ENCODE results near the gene SLAMF6.
A peak's percentile ranks its signal among the peaks of the same experiment; 100 is the strongest.
"Not testable (repeated sequence)": the region's sequence is repeated elsewhere in the genome, so short reads cannot be mapped to it uniquely, and the experiment has no call there.

Gene SLAMF6

GRCh38 chr1:160522622-160523345, at the start of gene SLAMF6:
Gene SLAMF6 (minus strand): TSS chr1:160523255. CDS start chr1:160523192, 63 bp downstream.
- peak; percentile 11 for DNase-seq

- DNase-seq = no peak
Observed at GRCh38 chr1:160570840-160571239, 47.8 kb upstream of the SLAMF6 start.

GRCh38 chr1:160569806-160570205, 46.8 kb upstream of the SLAMF6 start:
- no peak for DNase-seq

- DNase-seq = peak; percentile 58
Observed at GRCh38 chr1:160567858-160568682, 45.0 kb upstream of the SLAMF6 start.

GRCh38 chr1:160567341-160567740, 44.3 kb upstream of the SLAMF6 start:
- no peak for DNase-seq

GRCh38 chr1:160565564-160565963, 42.5 kb upstream of the SLAMF6 start:
- DNase-seq = no peak

- DNase-seq = not testable (repeated sequence)
Observed at GRCh38 chr1:160563230-160563629, 40.2 kb upstream of the SLAMF6 start.

GRCh38 chr1:160562745-160563144, 39.7 kb upstream of the SLAMF6 start:
- DNase-seq = not testable (repeated sequence)

- no peak for DNase-seq
Observed at GRCh38 chr1:160560806-160561205, 37.8 kb upstream of the SLAMF6 start.

- DNase-seq = no peak
Observed at GRCh38 chr1:160560045-160560705, 37.1 kb upstream of the SLAMF6 start.

GRCh38 chr1:160559437-160559836, 36.4 kb upstream of the SLAMF6 start:
- DNase-seq = not testable (repeated sequence)

- no peak for DNase-seq
Observed at GRCh38 chr1:160558660-160559380, 35.8 kb upstream of the SLAMF6 start.

- DNase-seq = no peak
Observed at GRCh38 chr1:160553778-160554177, 30.7 kb upstream of the SLAMF6 start.

GRCh38 chr1:160552425-160552824, 29.4 kb upstream of the SLAMF6 start:
- no peak for DNase-seq

GRCh38 chr1:160550572-160551034, 27.5 kb upstream of the SLAMF6 start:
- DNase-seq = peak; percentile 45

GRCh38 chr1:160549665-160550006, 26.6 kb upstream of the SLAMF6 start:
- DNase-seq = no peak

GRCh38 chr1:160548960-160549664, 26.1 kb upstream of the SLAMF6 start:
- DNase-seq = peak; percentile 19

GRCh38 chr1:160548183-160548582, 25.1 kb upstream of the SLAMF6 start:
- DNase-seq = no peak

GRCh38 chr1:160547422-160547821, 24.4 kb upstream of the SLAMF6 start:
- DNase-seq = no peak

- peak; percentile 31 for DNase-seq
Observed at GRCh38 chr1:160546942-160547341, 23.9 kb upstream of the SLAMF6 start.

- no peak for DNase-seq
Observed at GRCh38 chr1:160544647-160545046, 21.6 kb upstream of the SLAMF6 start.

- DNase-seq = no peak
Observed at GRCh38 chr1:160542303-160542945, 19.4 kb upstream of the SLAMF6 start.
